Activated B cell treated with CpG ODN at 0.5 μM for 24 hours (primary cell): ENCODE data around the gene AIFM2. TPM values are rescaled to one million over a fixed set of nuclear protein-coding genes. Genes with fewer than 3 reads are reported as not detected.
A peak's percentile ranks its signal among the peaks of the same experiment; 100 is the strongest.

Experiments
- ATAC-seq: fragments of 200-7000 bp; cut with Tn5 transposase; one replicate; pipeline ENCODE4 v1.10.0; 2021; ENCODE audit warnings: low read depth, mild to moderate bottlenecking, moderate library complexity
- CTCF ChIA-PET: fragments of 350-600 bp; sonication (Branson Sonifier 250); formaldehyde crosslinking; loops from one replicate; lab custom pipeline; 2021; ENCODE audit warnings: antibody characterized with exemption; lab: Charles Lee
- POLR2A ChIA-PET: fragments of 350-600 bp; sonication (Branson Sonifier 250); formaldehyde crosslinking; loops from one replicate; lab custom pipeline; 2021; ENCODE audit warnings: antibody characterized with exemption; lab: Charles Lee
- DNase-seq: peaks from one replicate; pipeline ENCODE4 v3.0.0; 2022
- H3K27ac Mint-ChIP-seq: one replicate; pipeline ENCODE4 v1.8.0; 2020; ENCODE audit warnings: mixed read lengths
- H3K27me3 Mint-ChIP-seq: one replicate; pipeline ENCODE4 v1.8.0; 2021; ENCODE audit warnings: mixed read lengths
- H3K36me3 Mint-ChIP-seq: one replicate; pipeline ENCODE4 v1.8.0; 2021; ENCODE audit warnings: low read depth, mixed read lengths
- H3K4me1 Mint-ChIP-seq: one replicate; pipeline ENCODE4 v1.8.0; 2021; ENCODE audit warnings: mixed read lengths
- H3K4me3 Mint-ChIP-seq: one replicate; pipeline ENCODE4 v1.8.0; 2020; ENCODE audit warnings: mild to moderate bottlenecking, mixed read lengths
- H3K9me3 Mint-ChIP-seq: one replicate; pipeline ENCODE4 v1.8.0; 2020; ENCODE audit warnings: mixed read lengths
- intact Hi-C: fragments of 100-400 bp; cut with micrococcal nuclease; formaldehyde crosslinking; loops from one replicate; pipeline ENCODE4 v1.15.1; 2024
- total RNA-seq: library from RNA; stranded (reverse); gene quantifications from 2 replicates; pipeline ENCODE4 v1.2.3, GENCODE V29; 2022
- TF ChIP-seq, protein P1 (sequence below): fragments of 200-600 bp; IDR thresholded peaks from one replicate; pipeline ENCODE4 v1.8.0; 2022; ENCODE audit warnings: antibody characterized with exemption, mild to moderate bottlenecking

AIFM2 gene
- total RNA-seq, 1 donor from 2014 or later = 10.8 TPM

DNA sequence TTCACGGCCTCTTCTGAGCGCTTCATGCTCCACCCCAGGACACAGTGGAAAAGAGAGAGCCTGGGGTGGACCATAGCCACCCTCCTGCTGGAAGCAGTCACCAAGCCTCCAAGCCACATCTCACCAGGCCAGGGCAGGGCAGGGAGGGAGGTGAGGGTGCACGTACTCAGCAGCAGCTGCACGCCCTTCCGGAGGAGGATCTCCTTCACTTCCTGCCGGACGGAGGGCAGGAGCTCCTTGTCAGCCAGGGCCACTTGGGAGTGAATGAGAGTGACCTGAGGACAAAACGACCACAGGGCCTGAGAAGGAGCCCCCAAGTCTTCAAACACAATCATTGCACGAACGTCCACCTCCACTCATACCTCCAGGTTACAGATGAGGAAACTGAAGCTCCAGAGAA, 15.0 kb downstream of the AIFM2 start:
- Mint-ChIP-seq H3K27ac (no peak overlapping the region), H3K27me3 (no peaks in the 10 kb centered on the region), H3K4me3 (no peak overlapping the region), H3K36me3 (peaks cover 36% of the 10 kb centered on the region), H3K4me1 (peaks cover 4% of the 10 kb centered on the region), H3K9me3 (no peaks in the 10 kb centered on the region)
- intact Hi-C loops = loop anchor here (5.0 kb wide), 1 partner anchor 245 kb away; no protein-coding TSS in a partner anchor
- DNase-seq = no peak
- TF ChIP-seq, protein P1, sequence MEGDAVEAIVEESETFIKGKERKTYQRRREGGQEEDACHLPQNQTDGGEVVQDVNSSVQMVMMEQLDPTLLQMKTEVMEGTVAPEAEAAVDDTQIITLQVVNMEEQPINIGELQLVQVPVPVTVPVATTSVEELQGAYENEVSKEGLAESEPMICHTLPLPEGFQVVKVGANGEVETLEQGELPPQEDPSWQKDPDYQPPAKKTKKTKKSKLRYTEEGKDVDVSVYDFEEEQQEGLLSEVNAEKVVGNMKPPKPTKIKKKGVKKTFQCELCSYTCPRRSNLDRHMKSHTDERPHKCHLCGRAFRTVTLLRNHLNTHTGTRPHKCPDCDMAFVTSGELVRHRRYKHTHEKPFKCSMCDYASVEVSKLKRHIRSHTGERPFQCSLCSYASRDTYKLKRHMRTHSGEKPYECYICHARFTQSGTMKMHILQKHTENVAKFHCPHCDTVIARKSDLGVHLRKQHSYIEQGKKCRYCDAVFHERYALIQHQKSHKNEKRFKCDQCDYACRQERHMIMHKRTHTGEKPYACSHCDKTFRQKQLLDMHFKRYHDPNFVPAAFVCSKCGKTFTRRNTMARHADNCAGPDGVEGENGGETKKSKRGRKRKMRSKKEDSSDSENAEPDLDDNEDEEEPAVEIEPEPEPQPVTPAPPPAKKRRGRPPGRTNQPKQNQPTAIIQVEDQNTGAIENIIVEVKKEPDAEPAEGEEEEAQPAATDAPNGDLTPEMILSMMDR = no peak
- POLR2A ChIA-PET = no interaction called here
- CTCF ChIA-PET = interaction anchor here (1.9 to 3.5 kb wide), 3 partner anchors 27 to 29 kb away, joined by 10 to 49 read pairs (median 16); partner anchors contain the start of gene TYSND1
- no peak for ATAC-seq

DNA sequence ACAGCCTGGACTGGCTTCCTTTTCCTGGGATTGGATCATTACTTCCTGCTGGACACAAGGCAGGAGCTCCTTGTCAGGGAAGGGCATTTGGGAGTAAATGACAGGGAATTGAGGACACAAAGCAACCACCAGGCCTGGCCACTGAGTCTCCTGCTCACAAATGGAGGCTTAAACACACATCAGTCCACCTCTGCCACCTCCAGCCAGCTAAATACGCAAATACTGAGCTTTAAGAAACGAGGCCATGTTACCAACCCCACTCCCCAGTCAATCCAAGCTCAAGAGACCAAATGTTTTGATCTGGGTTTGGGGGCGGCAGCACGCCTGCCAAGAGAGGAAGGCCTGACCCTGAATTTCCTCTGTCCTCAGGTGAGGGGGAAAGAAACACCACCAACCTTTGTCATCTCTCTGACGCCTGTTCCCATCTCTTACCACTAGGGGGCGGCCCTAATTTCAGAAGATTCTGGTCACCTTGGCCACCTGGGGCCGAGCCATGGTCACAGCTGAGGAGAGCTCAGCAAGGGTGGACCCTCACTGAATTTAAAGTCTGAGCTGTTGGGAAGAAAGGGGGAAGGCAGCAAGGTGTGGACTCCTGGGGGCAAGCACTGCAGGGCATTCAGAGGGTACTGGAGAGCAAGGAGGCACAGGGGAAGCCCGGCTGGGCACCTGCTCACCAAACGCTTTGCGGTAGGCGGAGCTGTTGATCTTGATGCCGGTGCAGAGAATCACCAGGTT, 16.5 kb downstream of the AIFM2 start:
- ChIA-PET CTCF (interaction anchor here (0.8 to 3.5 kb wide), 17 partner anchors 9 to 248 kb away, joined by 3 to 49 read pairs (median 4); partner anchors contain the start of gene TYSND1), POLR2A (interaction anchor here (0.6 to 2.6 kb wide), 2 partner anchors 30 to 246 kb away, joined by 3 to 15 read pairs; partner anchors contain the start of gene TYSND1)
- peaks cover 44% of the 10 kb centered on the region for H3K36me3 Mint-ChIP-seq
- H3K4me1 Mint-ChIP-seq = peaks cover 4% of the 10 kb centered on the region
- peak; percentile 74 for ATAC-seq
- intact Hi-C loops = loop anchor here (1.0 to 5.0 kb wide), 2 partner anchors 30 to 246 kb away; partner anchors contain the start of gene TYSND1
- no peaks in the 10 kb centered on the region for H3K9me3 Mint-ChIP-seq
- DNase-seq = peak; percentile 31
- H3K27me3 Mint-ChIP-seq = no peaks in the 10 kb centered on the region
- no peak overlapping the region for H3K27ac Mint-ChIP-seq
- TF ChIP-seq, protein P1 = peak; percentile 94
- no peak overlapping the region for H3K4me3 Mint-ChIP-seq

DNA sequence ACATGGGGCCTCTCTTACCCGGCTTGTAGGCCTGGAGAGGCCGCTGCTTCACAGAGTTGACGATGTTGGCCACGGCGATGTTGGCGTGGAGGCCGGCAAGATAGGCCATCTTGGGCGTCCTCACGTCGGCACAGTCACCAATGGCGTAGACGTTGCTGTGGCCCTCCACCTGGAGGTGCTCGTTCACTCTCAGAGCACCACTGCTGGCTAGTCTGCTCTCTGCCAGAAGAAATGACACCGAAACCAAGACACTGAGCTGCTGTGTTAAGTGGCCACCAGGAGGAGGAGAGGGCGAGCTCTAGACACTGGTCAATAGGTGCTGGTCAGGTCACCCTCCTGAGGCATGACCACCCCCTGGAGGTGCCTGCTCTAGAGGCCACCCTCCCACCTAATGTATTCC, 17.7 kb downstream of the AIFM2 start:
- peaks cover 37% of the 10 kb centered on the region for H3K36me3 Mint-ChIP-seq
- peaks cover 4% of the 10 kb centered on the region for H3K4me1 Mint-ChIP-seq
- H3K4me3 Mint-ChIP-seq = no peak overlapping the region
- H3K27me3 Mint-ChIP-seq = no peaks in the 10 kb centered on the region
- ChIA-PET POLR2A (interaction anchor here (2.6 kb wide), 1 partner anchor 31 kb away, joined by 15 read pairs; the partner anchor contains the start of gene TYSND1), CTCF (interaction anchor here (0.9 to 3.5 kb wide), 8 partner anchors 8 to 107 kb away, joined by 3 to 49 read pairs (median 8); partner anchors contain the start of gene TYSND1)
- no peak overlapping the region for H3K27ac Mint-ChIP-seq
- DNase-seq = no peak
- TF ChIP-seq, protein P1 = no peak
- ATAC-seq = no peak
- H3K9me3 Mint-ChIP-seq = no peaks in the 10 kb centered on the region
- intact Hi-C loops = loop anchor here (5.0 kb wide), 1 partner anchor 247 kb away; no protein-coding TSS in a partner anchor

DNA sequence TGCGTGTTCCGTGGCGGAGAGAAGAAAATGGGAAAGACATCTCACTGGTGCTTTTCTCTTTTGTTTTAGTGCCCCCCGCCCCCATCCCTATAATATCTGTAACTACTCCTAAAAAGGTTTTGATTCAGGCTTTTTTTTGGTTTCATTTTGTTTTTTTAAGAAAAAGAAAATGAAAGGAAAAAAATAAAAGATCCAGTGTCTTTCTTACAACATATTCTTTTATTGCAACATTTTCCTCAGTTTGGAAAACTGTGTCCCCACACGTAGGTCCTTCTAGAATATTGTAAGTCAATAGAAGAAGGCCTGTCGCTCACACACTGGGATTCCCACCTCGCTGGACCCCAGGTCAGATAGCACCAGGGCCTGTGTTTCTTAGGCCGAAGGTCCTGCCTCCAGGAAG, 20.6 kb downstream of the AIFM2 start:
- Mint-ChIP-seq H3K27me3 (no peaks in the 10 kb centered on the region), H3K4me1 (peaks cover 7% of the 10 kb centered on the region), H3K36me3 (peaks cover 31% of the 10 kb centered on the region), H3K9me3 (no peaks in the 10 kb centered on the region), H3K4me3 (no peak overlapping the region), H3K27ac (no peak overlapping the region)
- ATAC-seq (no peak), DNase-seq (no peak)
- intact Hi-C loops = no loop called here
- TF ChIP-seq, protein P1 = no peak
- ChIA-PET POLR2A (no interaction called here), CTCF (interaction anchor here (1.3 kb wide), 1 partner anchor 35 kb away, joined by 3 read pairs; no protein-coding TSS in a partner anchor)

DNA sequence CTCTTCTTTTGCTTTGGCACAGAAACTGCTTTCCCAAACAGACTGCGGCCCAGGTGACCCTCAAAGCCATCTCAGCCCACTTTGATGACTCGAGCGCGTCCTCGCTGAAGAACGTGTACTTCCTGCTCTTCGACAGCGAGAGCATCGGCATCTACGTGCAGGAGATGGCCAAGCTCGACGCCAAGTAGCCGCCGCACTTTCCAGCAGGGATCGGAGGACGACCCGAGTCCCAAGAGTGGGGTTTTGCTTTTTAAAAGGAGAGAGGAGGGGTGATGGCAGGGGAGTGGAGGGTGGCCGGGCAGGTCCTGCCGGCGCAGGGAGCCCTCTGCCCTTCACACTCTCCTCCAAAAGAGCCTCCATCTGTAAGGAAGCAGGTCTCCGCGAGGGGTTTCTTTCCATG, 21.1 kb downstream of the AIFM2 start:
- TF ChIP-seq, protein P1 = no peak
- CTCF ChIA-PET = no interaction called here
- ATAC-seq (no peak), DNase-seq (no peak)
- Mint-ChIP-seq H3K27ac (no peak overlapping the region), H3K9me3 (no peaks in the 10 kb centered on the region), H3K27me3 (no peaks in the 10 kb centered on the region), H3K4me3 (no peak overlapping the region), H3K36me3 (peaks cover 31% of the 10 kb centered on the region), H3K4me1 (peaks cover 7% of the 10 kb centered on the region)
- POLR2A ChIA-PET = no interaction called here
- intact Hi-C loops = no loop called here
